Measurements from ENCODE around the gene SLC29A1.

- TF ChIP-seq CTCF (IDR thresholded peaks at IDR 0.05; ENCODE audit: low read depth, low read length) = peak; percentile 87
- TF ChIP-seq EZH2phosphoT487 (IDR thresholded peaks at IDR 0.05; ENCODE audit: low read depth) = no peak
Observed at GRCh38 chr6:44234101-44235025, 11.0 kb downstream of the SLC29A1 start.
